Measurements from ENCODE around the gene ABHD8.

DNA sequence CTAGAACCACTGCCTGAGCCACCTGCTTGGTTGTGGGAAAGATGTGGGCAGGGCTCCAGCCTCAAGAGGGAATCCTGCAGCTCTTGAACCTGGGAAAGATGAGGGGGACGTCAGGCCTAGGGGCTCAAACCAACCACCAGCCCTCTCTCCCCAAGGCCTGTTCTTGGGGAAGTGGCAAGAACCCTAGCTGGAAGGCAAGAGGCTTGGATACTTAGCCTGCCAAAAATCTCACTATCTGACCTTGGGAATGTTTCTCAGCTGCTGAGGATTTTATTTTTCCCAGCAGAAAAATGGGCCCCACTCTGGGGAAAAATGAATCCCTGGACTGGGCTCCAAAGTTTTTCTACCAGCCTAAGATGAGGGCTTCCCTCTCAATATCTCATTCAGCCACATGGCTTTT, 43.3 kb downstream of the ABHD8 start:
- no peak for TF ChIP-seq GATA3 (IDR thresholded peaks at IDR 0.05; ENCODE audit: low read depth, low read length)
- TF ChIP-seq GATA2 (IDR thresholded peaks at IDR 0.05; ENCODE audit: low read depth, low read length) = no peak

All from SH-SY5Y (cell line).